Measurements from ENCODE around the gene PTPRN. TPM values are rescaled to one million over a fixed set of nuclear protein-coding genes. Genes with fewer than 3 reads are reported as not detected.

Gene PTPRN
- total and polyA plus RNA-seq, 2 donors (not counting 3 experiments of a cell fraction or from before 2014, with no cell fraction given), result not detected

- no peak overlapping the region for H3K27ac ChIP-seq (ENCODE audit: insufficient read depth, low read depth, low read length)
- H3K9me1 ChIP-seq (replicated peaks; ENCODE audit: control insufficient read depth, extremely low read depth, insufficient read depth, low read length), result no peaks in the 10 kb centered on the region
- DNase-seq (ENCODE audit: low read depth, low spot score) (no peak), FAIRE-seq (no peak)
- peaks cover 18 to 29% of the 10 kb centered on the region in 2 experiments for H3K27me3 ChIP-seq (ENCODE audit: control insufficient read depth in 2 of 2, insufficient read depth in 2 of 2, low read length in 2 of 2)
- no peaks in the 10 kb centered on the region for H3K36me3 ChIP-seq (ENCODE audit: control insufficient read depth in 2 of 2, extremely low read depth in 1 of 2, insufficient read depth in 2 of 2, low read length in 2 of 2)
- H3K4me1 ChIP-seq (ENCODE audit: control insufficient read depth, extremely low read depth, insufficient read depth, low read length), result no peaks in the 10 kb centered on the region
- dilution Hi-C loops (cut with MboI; ENCODE audit: extremely low pct_ligation_motif_present, low sequenced_read_pairs) (no loop called here), intact Hi-C loops (cut with micrococcal nuclease) (no loop called here)
- no peaks in the 10 kb centered on the region for H3K79me2 ChIP-seq (ENCODE audit: control insufficient read depth, insufficient read depth, low read length)
- ChIA-PET CTCF (no interaction called here), POLR2A (no interaction called here)
- no peak overlapping the region for H3K4me2 ChIP-seq (ENCODE audit: insufficient read depth, low read length)
- no TSS peak for BruUV-seq (replicated peaks)
- no peak overlapping the region for H3K9ac ChIP-seq (replicated peaks; ENCODE audit: extremely low read depth, insufficient read depth, low read length)
- H2AFZ ChIP-seq (ENCODE audit: low read depth, low read length), result no peak overlapping the region
- H3K4me3 ChIP-seq (replicated peaks in 1 of 3; ENCODE audit: insufficient read depth in 1 of 3, low read depth in 1 of 3, low read length in 3 of 3), result no peak overlapping the region
- H3K9me3 ChIP-seq (replicated peaks; ENCODE audit: control insufficient read depth, insufficient read depth, low read length), result no peaks in the 10 kb centered on the region
- TF ChIP-seq JUN (IDR thresholded peaks at IDR 0.05; ENCODE audit: borderline replicate concordance, insufficient read depth, insufficient read length, low read depth), result no peak
- no peak for TF ChIP-seq MAX (IDR thresholded peaks at IDR 0.05; ENCODE audit: insufficient read depth, insufficient read length)
- TF ChIP-seq FOS (IDR thresholded peaks at IDR 0.05; ENCODE audit: borderline replicate concordance, insufficient read depth, low read length), result no peak
- TF ChIP-seq, protein P1, sequence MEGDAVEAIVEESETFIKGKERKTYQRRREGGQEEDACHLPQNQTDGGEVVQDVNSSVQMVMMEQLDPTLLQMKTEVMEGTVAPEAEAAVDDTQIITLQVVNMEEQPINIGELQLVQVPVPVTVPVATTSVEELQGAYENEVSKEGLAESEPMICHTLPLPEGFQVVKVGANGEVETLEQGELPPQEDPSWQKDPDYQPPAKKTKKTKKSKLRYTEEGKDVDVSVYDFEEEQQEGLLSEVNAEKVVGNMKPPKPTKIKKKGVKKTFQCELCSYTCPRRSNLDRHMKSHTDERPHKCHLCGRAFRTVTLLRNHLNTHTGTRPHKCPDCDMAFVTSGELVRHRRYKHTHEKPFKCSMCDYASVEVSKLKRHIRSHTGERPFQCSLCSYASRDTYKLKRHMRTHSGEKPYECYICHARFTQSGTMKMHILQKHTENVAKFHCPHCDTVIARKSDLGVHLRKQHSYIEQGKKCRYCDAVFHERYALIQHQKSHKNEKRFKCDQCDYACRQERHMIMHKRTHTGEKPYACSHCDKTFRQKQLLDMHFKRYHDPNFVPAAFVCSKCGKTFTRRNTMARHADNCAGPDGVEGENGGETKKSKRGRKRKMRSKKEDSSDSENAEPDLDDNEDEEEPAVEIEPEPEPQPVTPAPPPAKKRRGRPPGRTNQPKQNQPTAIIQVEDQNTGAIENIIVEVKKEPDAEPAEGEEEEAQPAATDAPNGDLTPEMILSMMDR (IDR thresholded peaks at IDR 0.05; ENCODE audit: extremely low read depth in 1 of 2, insufficient read depth in 1 of 2, low read depth in 1 of 2, low read length in 2 of 2), result no peak
- no peak for TF ChIP-seq EZH2 (IDR thresholded peaks at IDR 0.05; ENCODE audit: borderline replicate concordance, low read depth, low read length, severe bottlenecking)
- no peak for TF ChIP-seq POLR2A (IDR thresholded peaks at IDR 0.05; ENCODE audit: low read depth, low read length)
- TF ChIP-seq MYC (IDR thresholded peaks at IDR 0.05; ENCODE audit: low read depth, low read length), result no peak
- no peak for TF ChIP-seq POLR2AphosphoS5 (IDR thresholded peaks at IDR 0.05; ENCODE audit: insufficient read depth, low read depth, low read length)
- TF ChIP-seq GATA2 (IDR thresholded peaks at IDR 0.05; ENCODE audit: insufficient read depth, insufficient read length, low read depth, low read length), result no peak
- H4K20me1 ChIP-seq (replicated peaks; ENCODE audit: control insufficient read depth, extremely low read depth, insufficient read depth, low read length), result no peaks in the 10 kb centered on the region
Observed at GRCh38 chr2:219335373-219335786, 26.2 kb upstream of the PTPRN start.

Data from endothelial cell of umbilical vein (primary cell).